Kidney (tissue), 14 donors: Measurements from ENCODE around the gene NT5DC2. TPM values are rescaled to one million over a fixed set of nuclear protein-coding genes. Genes with fewer than 3 reads are reported as not detected.

Experiments used
- DNase-seq, 5 donors: peaks; one replicate each; pipeline ENCODE4 v3.0.0-alpha.2; 2013 to 2020
- FAIRE-seq: peaks from 2 replicates; lab custom pipeline; 2012; peaks lifted over from hg19 to GRCh38; lab: Jason Lieb, UNC
- H3K27ac ChIP-seq, 2 donors: one replicate each; pipeline ENCODE4 v1.7.0; 2013; ENCODE audit warnings: low read depth in 2 of 2, low read length in 2 of 2, inconsistent platforms in 1 of 2
- H3K27me3 ChIP-seq: one replicate; pipeline ENCODE4 v1.7.1; 2013; ENCODE audit warnings: low read length, inconsistent platforms; ENCODE audit not compliant: control insufficient read depth, insufficient read depth
- H3K36me3 ChIP-seq, 3 donors: one replicate each; pipeline versions ENCODE4 v1.7.0 to v1.7.1; 2013; ENCODE audit warnings: low read length in 3 of 3, control low read depth in 1 of 3, inconsistent platforms in 1 of 3; ENCODE audit not compliant: insufficient read depth in 3 of 3, control insufficient read depth in 2 of 3
- H3K4me1 ChIP-seq, 3 donors: one replicate each; pipeline versions ENCODE4 v1.7.0 to v1.7.1; 2013; ENCODE audit warnings: low read length in 3 of 3, inconsistent platforms in 1 of 3, low read depth in 1 of 3; ENCODE audit not compliant: control insufficient read depth in 2 of 3, insufficient read depth in 2 of 3
- H3K4me3 ChIP-seq, 3 donors: one replicate each; pipeline versions ENCODE4 v1.7.0 to v1.8.1; 2013; ENCODE audit warnings: low read length in 3 of 3, control low read depth in 1 of 3, inconsistent platforms in 1 of 3
- H3K9ac ChIP-seq, 3 donors: one replicate each; pipeline versions ENCODE4 v1.7.0 to v1.7.1; 2013; ENCODE audit warnings: low read length in 3 of 3, control low read depth in 1 of 3, inconsistent platforms in 1 of 3
- H3K9me3 ChIP-seq, 3 donors: one replicate each; pipeline versions ENCODE4 v1.7.0 to v1.7.1; 2013; ENCODE audit warnings: low read length in 3 of 3, control low read depth in 1 of 3, inconsistent platforms in 1 of 3; ENCODE audit not compliant: control insufficient read depth in 2 of 3, insufficient read depth in 1 of 3
- intact Hi-C: fragments of 100-400 bp; cut with DNase I; formaldehyde crosslinking; loops from one replicate; pipeline ENCODE4 v1.11.1; 2022
- polyA plus RNA-seq: library from polyadenylated mRNA; stranded (reverse); fragments of 350-450 nt; fragmentation: Illumina TruSeq; extraction: RNeasy Lipid Tissue Mini Kit (QIAGEN cat#74804); gene quantifications from one replicate; pipeline ENCODE4 v1.2.3, GENCODE V29; 2014; ENCODE audit warnings: low read depth, low replicate concordance; ENCODE audit not compliant: insufficient read depth
- total RNA-seq: library from RNA; stranded (reverse); fragmentation: NEBNext Ultra II Directional; extraction: Animal tissue kit (Norgen Biotek cat#: 25700); gene quantifications from one replicate; pipeline ENCODE4 v1.2.1, GENCODE V29; 2021
- TF ChIP-seq, protein P1 (sequence below): IDR thresholded peaks from 3 replicates; pipeline ENCODE4 v1.5.1; 2012; ENCODE audit warnings: mild to moderate bottlenecking, moderate library complexity, borderline replicate concordance; ENCODE audit not compliant: insufficient read depth; ENCODE audit errors: extremely low read depth
- donor health status: control.
- donor health status: control.
- donor health status: control.
- donor health status: control.
- donor health status: control.
- donor health status: DM: yes; HTN: yes; CAD: no.
- donor health status: Normal renal cell carcinoma (clear cell type).

NT5DC2 gene
- total and polyA plus RNA-seq, 2 donors from 2014 or later: 47.3 to 75.7 TPM

DNA sequence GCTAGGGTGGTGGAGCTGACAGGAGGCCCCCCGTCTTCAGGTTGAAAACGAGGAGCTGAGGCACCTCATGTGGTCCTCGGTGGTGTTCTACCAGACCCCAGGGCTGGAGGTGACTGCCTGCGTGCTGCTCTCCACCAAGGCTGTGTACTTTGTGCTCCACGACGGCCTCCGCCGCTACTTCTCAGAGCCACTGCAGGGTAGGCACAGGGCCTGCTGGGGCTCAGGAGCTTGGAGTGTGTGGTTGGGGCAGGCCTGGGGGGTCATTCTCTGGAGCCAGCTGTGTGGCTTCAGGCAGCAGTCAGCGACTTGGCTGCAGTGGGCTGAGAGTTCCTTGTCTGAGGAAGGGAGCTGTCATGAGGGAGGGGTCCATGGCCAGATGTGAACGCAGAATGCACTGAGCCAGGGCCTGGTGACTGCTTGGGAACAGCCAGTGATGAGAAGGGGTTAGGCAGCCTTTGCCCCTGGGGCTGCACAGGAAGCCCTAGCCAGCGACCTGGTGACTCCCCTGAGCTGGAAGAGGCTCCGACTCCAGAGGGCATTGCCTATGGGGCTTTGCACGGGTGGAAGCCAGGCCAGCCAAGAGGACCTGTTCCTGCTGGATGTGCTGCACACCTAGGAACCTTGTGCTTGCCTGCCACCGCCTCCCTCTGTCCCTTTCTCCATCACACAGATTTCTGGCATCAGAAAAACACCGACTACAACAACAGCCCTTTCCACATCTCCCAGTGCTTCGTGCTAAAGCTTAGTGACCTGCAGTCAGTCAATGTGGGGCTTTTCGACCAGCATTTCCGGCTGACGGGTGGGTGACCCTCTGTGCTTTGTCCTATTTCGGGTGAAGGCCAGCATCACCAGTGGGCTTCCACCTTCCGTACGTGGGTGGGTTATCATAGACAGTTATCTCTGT lies 43.4 kb downstream of the NT5DC2 start:
- Histone ChIP-seq H3K9ac (no peak overlapping the region), H3K36me3 (peaks cover 0 to 56% (median 27%) of the 10 kb centered on the region in 3 donors), H3K4me1 (peaks cover 0 to 20% (median 0%) of the 10 kb centered on the region in 3 donors), H3K4me3 (no peak overlapping the region), H3K9me3 (no peaks in the 10 kb centered on the region), H3K27ac (peak overlapping the region in 1 of 2 donors; percentile 78), H3K27me3 (no peaks in the 10 kb centered on the region)
- TF ChIP-seq, protein P1, sequence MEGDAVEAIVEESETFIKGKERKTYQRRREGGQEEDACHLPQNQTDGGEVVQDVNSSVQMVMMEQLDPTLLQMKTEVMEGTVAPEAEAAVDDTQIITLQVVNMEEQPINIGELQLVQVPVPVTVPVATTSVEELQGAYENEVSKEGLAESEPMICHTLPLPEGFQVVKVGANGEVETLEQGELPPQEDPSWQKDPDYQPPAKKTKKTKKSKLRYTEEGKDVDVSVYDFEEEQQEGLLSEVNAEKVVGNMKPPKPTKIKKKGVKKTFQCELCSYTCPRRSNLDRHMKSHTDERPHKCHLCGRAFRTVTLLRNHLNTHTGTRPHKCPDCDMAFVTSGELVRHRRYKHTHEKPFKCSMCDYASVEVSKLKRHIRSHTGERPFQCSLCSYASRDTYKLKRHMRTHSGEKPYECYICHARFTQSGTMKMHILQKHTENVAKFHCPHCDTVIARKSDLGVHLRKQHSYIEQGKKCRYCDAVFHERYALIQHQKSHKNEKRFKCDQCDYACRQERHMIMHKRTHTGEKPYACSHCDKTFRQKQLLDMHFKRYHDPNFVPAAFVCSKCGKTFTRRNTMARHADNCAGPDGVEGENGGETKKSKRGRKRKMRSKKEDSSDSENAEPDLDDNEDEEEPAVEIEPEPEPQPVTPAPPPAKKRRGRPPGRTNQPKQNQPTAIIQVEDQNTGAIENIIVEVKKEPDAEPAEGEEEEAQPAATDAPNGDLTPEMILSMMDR: no peak
- intact Hi-C loops: no loop called here
- DNase-seq: no peak
- no peak for FAIRE-seq

DNA sequence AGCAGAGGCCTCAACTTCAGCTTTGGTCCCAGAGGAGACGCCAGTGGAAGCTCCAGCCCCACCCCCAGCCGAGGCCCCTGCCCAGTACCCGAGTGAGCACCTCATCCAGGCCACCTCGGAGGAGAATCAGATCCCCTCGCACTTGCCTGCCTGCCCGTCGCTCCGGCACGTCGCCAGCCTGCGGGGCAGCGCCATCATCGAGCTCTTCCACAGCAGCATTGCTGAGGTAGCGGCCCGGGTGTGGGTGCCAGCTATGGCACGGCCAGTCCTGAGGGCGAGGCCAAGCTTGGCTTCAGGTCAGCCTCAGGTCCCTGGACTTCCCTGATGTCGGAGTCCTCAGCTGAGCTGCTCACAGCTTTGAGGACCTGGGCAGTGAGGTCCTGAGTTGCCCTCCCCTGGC lies 44.2 kb downstream of the NT5DC2 start:
- H3K27me3 ChIP-seq: no peaks in the 10 kb centered on the region
- no peak for FAIRE-seq
- H3K27ac ChIP-seq: no peak overlapping the region
- H3K9me3 ChIP-seq: no peaks in the 10 kb centered on the region
- H3K36me3 ChIP-seq: peaks cover 0 to 56% (median 27%) of the 10 kb centered on the region in 3 donors
- intact Hi-C loops: no loop called here
- TF ChIP-seq, protein P1: no peak
- no peak overlapping the region for H3K9ac ChIP-seq
- no peak for DNase-seq
- H3K4me1 ChIP-seq: peaks cover 0 to 18% (median 0%) of the 10 kb centered on the region in 3 donors
- H3K4me3 ChIP-seq: no peak overlapping the region

- intact Hi-C loops: no loop called here
- DNase-seq (no peak), FAIRE-seq (no peak)
- Histone ChIP-seq H3K9ac (no peak overlapping the region), H3K27me3 (no peaks in the 10 kb centered on the region), H3K36me3 (peaks cover 0 to 56% (median 27%) of the 10 kb centered on the region in 3 donors), H3K9me3 (no peaks in the 10 kb centered on the region), H3K4me1 (peaks cover 0 to 18% (median 0%) of the 10 kb centered on the region in 3 donors), H3K4me3 (no peak overlapping the region), H3K27ac (no peak overlapping the region)
- TF ChIP-seq, protein P1: no peak
Observed at GRCh38 chr3:52488746-52489145, 44.9 kb downstream of the NT5DC2 start.
